Glutamatergic neuron (in vitro differentiated cells): Measurements from ENCODE around the gene GPRC5B. TPM values are rescaled to one million over a fixed set of nuclear protein-coding genes. Genes with fewer than 3 reads are reported as not detected.

Experiments used
- DNase-seq: peaks from one replicate; pipeline ENCODE4 v3.0.0; 2022
- H3K27ac Mint-ChIP-seq: one replicate; pipeline ENCODE4 v1.8.0; 2020; ENCODE audit warnings: mild to moderate bottlenecking, mixed read lengths, inconsistent platforms; ENCODE audit not compliant: unreplicated experiment
- H3K27me3 Mint-ChIP-seq: one replicate; pipeline ENCODE4 v1.8.0; 2020; ENCODE audit warnings: mild to moderate bottlenecking, moderate library complexity, mixed read lengths, inconsistent platforms; ENCODE audit not compliant: unreplicated experiment
- H3K36me3 Mint-ChIP-seq: one replicate; pipeline ENCODE4 v1.8.0; 2020; ENCODE audit warnings: mild to moderate bottlenecking, mixed read lengths, inconsistent platforms; ENCODE audit not compliant: unreplicated experiment
- H3K4me1 Mint-ChIP-seq: one replicate; pipeline ENCODE4 v1.8.0; 2020; ENCODE audit warnings: mild to moderate bottlenecking, low read depth, mixed read lengths, inconsistent platforms; ENCODE audit not compliant: unreplicated experiment
- H3K4me3 Mint-ChIP-seq: one replicate; pipeline ENCODE4 v1.8.0; 2020; ENCODE audit warnings: mild to moderate bottlenecking, mixed read lengths, inconsistent platforms; ENCODE audit not compliant: unreplicated experiment
- H3K9me3 Mint-ChIP-seq: one replicate; pipeline ENCODE4 v1.8.0; 2020; ENCODE audit warnings: mild to moderate bottlenecking, moderate library complexity, mixed read lengths, inconsistent platforms; ENCODE audit not compliant: unreplicated experiment
- CTCF ChIP-seq: fragments of 200-600 bp; sonication (generic); IDR thresholded peaks from one replicate; pipeline ENCODE4 v1.5.0; 2021; ENCODE audit not compliant: partially characterized antibody, unreplicated experiment
- total RNA-seq: library from RNA; stranded (reverse); fragmentation: NEBNext Ultra II Directional; extraction: Animal tissue kit (Norgen Biotek cat#: 25700); gene quantifications from one replicate; pipeline ENCODE4 v1.2.1, GENCODE V29; 2021; ENCODE audit not compliant: unreplicated experiment

The GPRC5B gene
- total RNA-seq, 1 donor from 2014 or later: 8.7 TPM

GRCh38 chr16:19822533-19822932, 62.1 kb downstream of the GPRC5B start:
- no peaks in the 10 kb centered on the region for H3K9me3 Mint-ChIP-seq
- H3K4me1 Mint-ChIP-seq: no peaks in the 10 kb centered on the region
- H3K27ac Mint-ChIP-seq: no peak overlapping the region
- H3K36me3 Mint-ChIP-seq: peaks cover 6% of the 10 kb centered on the region
- no peak overlapping the region for H3K4me3 Mint-ChIP-seq
- no peak for DNase-seq
- no peak for TF ChIP-seq CTCF
- H3K27me3 Mint-ChIP-seq: no peaks in the 10 kb centered on the region

GRCh38 chr16:19817875-19818274, 66.8 kb downstream of the GPRC5B start:
- H3K27me3 Mint-ChIP-seq: no peaks in the 10 kb centered on the region
- peaks cover 12% of the 10 kb centered on the region for H3K36me3 Mint-ChIP-seq
- TF ChIP-seq CTCF: no peak
- peaks cover 7% of the 10 kb centered on the region for H3K9me3 Mint-ChIP-seq
- H3K4me3 Mint-ChIP-seq: no peak overlapping the region
- DNase-seq: no peak
- H3K4me1 Mint-ChIP-seq: no peaks in the 10 kb centered on the region
- no peak overlapping the region for H3K27ac Mint-ChIP-seq

GRCh38 chr16:19817122-19817521, 67.5 kb downstream of the GPRC5B start:
- Mint-ChIP-seq H3K36me3 (peaks cover 7% of the 10 kb centered on the region), H3K4me3 (no peak overlapping the region), H3K27ac (no peak overlapping the region), H3K27me3 (no peaks in the 10 kb centered on the region), H3K4me1 (no peaks in the 10 kb centered on the region), H3K9me3 (peaks cover 7% of the 10 kb centered on the region)
- no peak for TF ChIP-seq CTCF
- DNase-seq: no peak

- TF ChIP-seq CTCF: no peak
- H3K36me3 Mint-ChIP-seq: peaks cover 7% of the 10 kb centered on the region
- H3K27ac Mint-ChIP-seq: no peak overlapping the region
- no peaks in the 10 kb centered on the region for H3K4me1 Mint-ChIP-seq
- peaks cover 7% of the 10 kb centered on the region for H3K9me3 Mint-ChIP-seq
- DNase-seq: no peak
- no peaks in the 10 kb centered on the region for H3K27me3 Mint-ChIP-seq
- no peak overlapping the region for H3K4me3 Mint-ChIP-seq
Measured at GRCh38 chr16:19815418-19815817, 69.2 kb downstream of the GPRC5B start.

- Mint-ChIP-seq H3K27me3 (no peaks in the 10 kb centered on the region), H3K4me3 (no peak overlapping the region), H3K27ac (no peak overlapping the region), H3K4me1 (no peaks in the 10 kb centered on the region), H3K36me3 (peaks cover 7% of the 10 kb centered on the region), H3K9me3 (peaks cover 7% of the 10 kb centered on the region)
- no peak for DNase-seq
- TF ChIP-seq CTCF: no peak
Measured at GRCh38 chr16:19812986-19813385, 71.7 kb downstream of the GPRC5B start.
